Activated gamma-delta T cell (primary cell): Measurements from ENCODE around the gene CENPC.
"Not testable (repeated sequence)": the region's sequence is repeated elsewhere in the genome, so short reads cannot be mapped to it uniquely, and the experiment has no call there.

Source experiments
- DNase-seq: peaks from one replicate; lab custom pipeline; 2025; lab: John Stamatoyannopoulos, UW

CENPC gene

DNA sequence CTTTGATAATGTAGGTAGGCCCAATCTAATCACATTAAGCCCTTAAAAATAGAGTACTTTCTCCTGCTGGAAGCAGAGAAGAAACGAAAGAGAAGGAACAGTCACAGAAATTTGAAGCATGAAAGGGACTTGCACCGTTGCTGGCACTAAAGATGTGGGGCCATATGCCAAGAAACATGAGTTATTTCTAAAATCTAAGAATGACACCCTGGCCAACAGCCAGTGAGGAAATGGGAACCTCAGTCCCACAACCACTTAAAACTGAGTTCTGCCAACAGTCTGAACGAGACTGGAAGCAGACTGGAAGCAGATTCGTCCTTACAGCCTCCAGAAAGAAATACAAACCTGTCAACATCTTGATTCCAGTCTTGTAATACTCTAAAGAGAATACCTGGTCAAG is 70.1 kb downstream of the CENPC start:
- no peak for DNase-seq

DNA sequence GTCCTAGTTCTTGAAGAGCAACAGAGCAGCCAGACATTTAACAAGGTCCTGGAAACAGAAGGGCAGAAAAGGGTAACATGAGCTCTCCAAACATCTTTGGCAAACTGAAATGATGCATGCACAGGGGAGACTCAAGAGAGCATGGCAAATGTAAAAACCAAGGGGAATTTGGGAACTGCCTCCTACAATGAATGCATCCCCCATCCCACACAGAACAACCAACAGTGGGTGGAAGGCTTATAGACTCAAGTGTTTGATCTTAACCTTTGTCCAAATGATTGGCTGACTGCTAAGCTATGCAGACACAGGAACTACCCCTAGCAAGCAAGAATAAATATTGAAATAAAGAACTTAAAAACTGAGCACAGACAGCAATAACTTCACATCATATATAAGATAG is 74.4 kb downstream of the CENPC start:
- DNase-seq: no peak

- DNase-seq: no peak
These were observed 76.5 kb downstream of the CENPC start for GRCh38 chr4:67468830-67469229.

DNA sequence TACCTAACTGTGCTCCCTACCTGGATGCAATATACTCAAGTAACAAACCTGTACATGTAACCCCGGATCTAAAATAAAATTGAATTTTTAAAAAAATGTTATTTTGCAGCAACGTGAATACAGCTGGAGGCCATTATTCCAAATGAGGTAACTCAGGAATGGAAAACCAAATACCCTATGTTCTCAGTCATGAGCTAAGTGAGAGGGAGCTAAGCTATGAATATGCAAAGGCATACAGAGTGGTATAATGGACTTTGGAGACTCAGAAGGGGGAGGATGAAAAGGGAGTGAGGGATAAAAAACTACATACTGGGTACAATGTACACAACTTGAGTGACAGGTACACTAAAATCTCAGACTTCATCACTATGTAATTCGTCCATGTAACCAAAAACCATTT is 78.6 kb downstream of the CENPC start:
- DNase-seq: no peak

- no peak for DNase-seq
These were observed 79.6 kb downstream of the CENPC start for GRCh38 chr4:67465763-67466052.

GRCh38 chr4:67465032-67465762 is 80.1 kb downstream of the CENPC start:
- no peak for DNase-seq

GRCh38 chr4:67460574-67460973 is 84.7 kb downstream of the CENPC start:
- DNase-seq: no peak

- no peak for DNase-seq
These were observed 86.1 kb downstream of the CENPC start for GRCh38 chr4:67459164-67459563.

DNA sequence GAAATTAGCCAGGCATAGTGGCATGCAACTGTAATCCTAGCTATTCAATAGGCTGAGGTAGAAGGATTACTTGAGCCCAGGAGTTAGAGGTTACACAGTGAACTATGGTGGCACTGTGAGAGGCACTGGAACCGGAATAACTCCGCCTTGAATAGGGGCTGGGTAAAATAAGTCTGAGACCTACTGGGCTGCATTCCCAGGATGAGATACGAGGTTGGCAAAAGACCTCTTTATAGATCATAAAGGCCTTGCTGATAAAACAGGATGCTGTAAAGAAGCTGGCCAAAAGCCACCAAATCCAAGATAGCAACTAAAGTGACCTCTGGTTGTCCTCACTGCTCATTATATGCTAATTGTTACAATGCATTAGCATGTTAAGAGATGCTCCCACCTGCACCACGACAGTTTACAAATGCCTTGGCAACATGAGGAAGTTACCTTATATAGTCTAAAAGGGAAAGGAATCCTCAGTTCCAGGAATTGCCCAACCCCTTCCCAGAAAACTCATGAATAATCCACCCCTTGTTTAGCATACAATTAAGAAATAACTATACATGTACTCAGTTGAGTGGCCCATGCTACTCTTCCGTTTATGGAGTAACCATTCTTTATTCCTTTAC is 88.6 kb downstream of the CENPC start:
- DNase-seq: no peak

DNA sequence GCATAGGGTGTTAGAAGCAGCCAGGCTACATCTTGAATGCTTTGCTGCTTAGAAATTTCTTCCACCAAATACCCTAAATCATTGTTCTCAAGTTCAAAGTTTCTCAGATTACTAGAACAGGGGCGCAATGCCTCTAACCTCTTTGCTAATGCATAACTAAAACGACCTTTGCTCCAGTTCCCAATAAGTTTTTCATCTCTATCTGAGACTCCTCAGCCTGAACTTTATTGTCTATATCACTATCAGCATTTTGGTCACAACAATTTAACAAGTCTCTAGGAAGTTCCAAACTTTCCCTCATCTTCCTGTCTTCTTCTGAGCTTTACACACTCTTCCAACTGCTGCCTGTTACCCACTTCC is 92.5 kb downstream of the CENPC start:
- not testable (repeated sequence) for DNase-seq

GRCh38 chr4:67452100-67452845 is 93.0 kb downstream of the CENPC start:
- no peak for DNase-seq

GRCh38 chr4:67451464-67451863 is 93.8 kb downstream of the CENPC start:
- no peak for DNase-seq

DNA sequence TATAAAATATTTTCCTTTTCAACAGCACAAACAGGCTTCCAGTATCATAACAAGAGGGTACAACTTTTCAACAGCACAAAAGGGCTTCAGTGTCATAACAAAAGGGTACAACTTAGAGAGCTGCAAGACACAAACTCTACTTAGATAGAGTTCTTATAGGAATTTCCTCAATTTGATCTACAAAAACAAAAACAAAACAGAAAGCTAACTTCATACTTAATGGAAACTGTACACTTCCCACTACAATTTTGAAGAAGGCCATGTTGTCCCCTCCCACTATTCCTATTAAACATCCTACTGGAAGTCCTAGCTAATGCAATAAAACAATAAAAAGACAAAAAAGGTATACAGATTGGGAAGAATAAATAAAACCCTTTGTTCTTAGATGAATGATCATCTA is 96.7 kb downstream of the CENPC start:
- DNase-seq: no peak

- no peak for DNase-seq
These were observed 97.4 kb downstream of the CENPC start for GRCh38 chr4:67447873-67448272.

DNA sequence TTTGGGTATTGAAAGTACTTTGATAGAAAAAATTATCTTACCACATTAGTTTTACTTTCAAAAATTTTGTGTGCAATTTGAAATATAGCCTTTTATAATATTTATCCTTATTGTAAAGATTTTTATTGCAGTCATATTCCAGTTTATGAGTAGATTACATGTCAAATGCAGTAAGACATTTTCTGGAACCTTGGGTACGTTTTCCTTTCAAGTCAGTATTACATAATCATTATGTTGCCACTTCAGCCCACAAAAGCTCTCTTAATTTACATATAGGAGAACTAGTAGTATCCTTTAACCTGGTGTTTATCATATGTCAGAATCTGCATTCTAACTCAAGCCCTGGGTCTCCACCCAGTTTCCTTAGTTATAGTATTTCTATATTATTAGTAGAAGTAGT is 98.5 kb downstream of the CENPC start:
- no peak for DNase-seq

- DNase-seq: not testable (repeated sequence)
These were observed 99.4 kb downstream of the CENPC start for GRCh38 chr4:67445881-67446280.

DNA sequence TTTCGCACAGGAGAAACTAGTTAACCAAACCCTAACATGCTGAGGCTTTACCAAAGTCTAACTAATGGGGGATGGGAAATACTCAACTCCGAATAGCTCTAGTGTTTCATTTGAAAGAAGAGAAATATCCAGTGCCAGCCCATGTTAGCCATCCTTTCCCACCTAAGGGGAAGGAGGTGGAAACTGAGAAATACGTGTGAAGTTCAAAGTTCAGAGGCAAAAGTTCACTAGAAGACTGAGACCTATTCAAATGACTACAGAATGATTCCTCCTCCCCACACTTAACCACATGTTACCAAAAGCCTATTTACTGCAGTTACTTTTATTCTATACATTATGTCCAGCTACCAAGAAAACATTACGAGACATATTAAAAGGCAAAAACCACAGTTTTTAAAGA is 106.3 kb downstream of the CENPC start:
- no peak for DNase-seq

GRCh38 chr4:67437974-67438713 is 107.2 kb downstream of the CENPC start:
- no peak for DNase-seq

DNA sequence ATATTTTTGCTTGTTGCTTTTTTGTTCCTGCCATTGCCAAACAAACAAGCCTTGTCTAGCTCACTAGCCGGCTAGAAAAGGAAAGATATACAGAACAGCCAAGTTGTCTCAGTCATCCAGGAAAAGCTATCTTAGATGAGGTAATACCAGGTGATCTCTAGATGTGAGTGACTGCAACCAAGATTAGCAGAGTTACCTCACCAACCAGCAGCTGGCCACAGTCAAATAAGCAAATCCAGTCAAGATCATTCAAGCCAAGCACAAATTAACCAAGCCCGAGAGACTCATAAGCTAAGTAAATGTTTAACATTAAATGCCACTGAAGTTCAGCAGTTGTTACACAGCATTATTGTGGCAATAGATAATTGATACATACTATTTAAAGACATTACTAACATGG is 108.6 kb downstream of the CENPC start:
- no peak for DNase-seq

GRCh38 chr4:67430989-67431388 is 114.3 kb downstream of the CENPC start:
- DNase-seq: no peak

DNA sequence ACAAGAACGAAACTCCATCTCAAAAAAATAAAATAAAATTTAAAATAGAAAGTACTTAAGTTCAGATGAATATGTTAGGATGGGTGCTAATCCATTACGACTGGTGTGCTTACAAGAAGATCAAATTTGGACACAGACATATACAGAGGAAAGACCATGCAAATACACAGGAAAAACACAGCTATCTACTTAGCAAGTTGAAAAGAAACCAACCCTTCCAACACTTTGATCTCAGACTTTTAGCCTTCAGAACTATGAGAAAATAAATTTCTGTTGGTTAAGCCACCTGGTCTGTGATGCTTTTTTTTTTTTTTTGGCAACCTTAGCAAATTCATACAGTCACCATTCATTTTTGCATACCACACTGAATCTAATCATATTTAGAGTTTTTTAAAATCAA is 116.5 kb downstream of the CENPC start:
- DNase-seq: no peak
